HG03097 (cell line): ENCODE measurements around the gene CHMP2A.

Experiments
- ATAC-seq: cut with Tn5 transposase; IDR thresholded peaks from one replicate; pipeline ENCODE4 v1.9.1; 2021; ENCODE audit not compliant: unreplicated experiment, low FRiP score

CHMP2A gene

GRCh38 chr19:58570770-58571574 lies 16.1 kb upstream of the CHMP2A start:
- ATAC-seq = no peak

DNA sequence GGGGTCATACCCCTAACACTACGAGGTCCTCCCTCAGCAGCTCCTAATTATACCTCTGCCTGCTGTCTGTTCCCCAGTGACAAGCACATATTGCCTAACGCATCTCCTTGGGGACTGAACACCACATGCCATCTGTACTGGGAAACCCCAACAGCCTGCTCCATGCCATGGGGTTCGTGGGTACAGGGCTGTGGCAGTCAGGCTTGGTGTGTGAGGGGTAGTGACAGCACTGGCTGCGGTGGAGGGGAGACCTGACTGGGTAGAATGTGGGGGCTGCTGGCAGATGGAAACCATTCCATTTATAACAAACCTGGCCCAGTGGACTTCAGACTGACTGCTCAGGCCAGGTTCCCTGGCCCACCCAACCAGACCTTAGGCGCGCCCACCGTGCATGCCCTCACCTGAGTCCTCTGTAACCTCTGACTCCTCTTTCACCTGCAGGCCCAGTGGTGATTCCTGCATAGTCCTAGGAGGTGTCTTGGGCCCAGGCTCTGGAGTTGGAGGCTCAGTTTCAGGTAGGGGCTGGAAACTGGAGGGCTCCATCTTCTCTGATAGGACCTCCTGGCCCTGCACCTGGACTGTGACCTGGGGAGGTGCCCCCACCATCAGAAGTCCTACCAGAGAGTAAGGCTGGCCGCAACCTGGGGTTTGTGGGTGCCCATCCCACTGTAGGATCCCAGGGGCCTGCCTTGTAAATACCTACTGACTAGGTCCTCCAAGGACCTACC lies 15.2 kb upstream of the CHMP2A start:
- ATAC-seq = no peak

- ATAC-seq = no peak
Observed at GRCh38 chr19:58569191-58569942, 14.5 kb upstream of the CHMP2A start.

- no peak for ATAC-seq
Observed at GRCh38 chr19:58568453-58569130, 13.7 kb upstream of the CHMP2A start.

DNA sequence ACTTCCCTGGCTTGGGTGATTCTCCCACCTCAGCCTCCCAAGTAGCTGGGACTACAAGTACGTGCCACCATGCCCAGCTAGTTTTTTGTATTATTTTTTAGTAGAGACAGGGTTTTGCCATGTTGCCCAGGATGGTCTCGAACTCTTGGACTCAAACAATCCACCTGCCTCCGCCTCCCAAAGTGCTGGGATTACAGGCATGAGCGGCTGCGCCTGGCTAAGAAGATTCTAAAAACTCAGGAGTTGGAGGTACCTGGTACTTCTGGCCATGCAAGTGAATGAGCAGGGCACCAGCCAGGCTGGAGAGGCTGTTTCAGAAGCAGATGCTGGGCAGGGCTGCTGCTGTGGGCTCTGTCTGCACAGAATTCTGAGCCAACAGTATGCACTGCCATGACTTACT lies 12.1 kb upstream of the CHMP2A start:
- ATAC-seq = no peak

DNA sequence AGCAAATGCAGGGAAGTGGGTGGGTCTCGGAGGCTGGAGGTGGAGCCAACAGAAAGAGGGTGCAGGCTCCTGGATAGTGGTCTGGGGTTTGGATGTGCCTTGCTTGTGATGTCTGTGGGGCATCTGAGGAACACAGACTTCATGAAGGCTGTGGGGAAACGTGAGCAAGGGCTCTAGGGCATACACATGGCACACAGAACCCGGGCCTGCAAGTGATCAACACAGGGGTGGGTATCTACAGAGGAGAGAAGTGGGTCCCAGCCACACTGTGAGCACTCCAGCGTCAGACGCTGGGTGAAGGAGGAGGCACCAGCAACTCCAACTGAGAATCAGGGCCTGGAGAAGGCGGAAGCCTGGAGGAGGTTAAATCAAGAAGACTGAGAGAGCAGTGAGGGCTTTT lies 8.9 kb upstream of the CHMP2A start:
- ATAC-seq = no peak

- ATAC-seq = no peak
Observed at GRCh38 chr19:58563034-58563573, 8.2 kb upstream of the CHMP2A start.

- no peak for ATAC-seq
Observed at GRCh38 chr19:58562122-58563033, 7.5 kb upstream of the CHMP2A start.

- no peak for ATAC-seq
Observed at GRCh38 chr19:58561373-58562121, 6.6 kb upstream of the CHMP2A start.

GRCh38 chr19:58560921-58561320 lies 6.0 kb upstream of the CHMP2A start:
- ATAC-seq = no peak

DNA sequence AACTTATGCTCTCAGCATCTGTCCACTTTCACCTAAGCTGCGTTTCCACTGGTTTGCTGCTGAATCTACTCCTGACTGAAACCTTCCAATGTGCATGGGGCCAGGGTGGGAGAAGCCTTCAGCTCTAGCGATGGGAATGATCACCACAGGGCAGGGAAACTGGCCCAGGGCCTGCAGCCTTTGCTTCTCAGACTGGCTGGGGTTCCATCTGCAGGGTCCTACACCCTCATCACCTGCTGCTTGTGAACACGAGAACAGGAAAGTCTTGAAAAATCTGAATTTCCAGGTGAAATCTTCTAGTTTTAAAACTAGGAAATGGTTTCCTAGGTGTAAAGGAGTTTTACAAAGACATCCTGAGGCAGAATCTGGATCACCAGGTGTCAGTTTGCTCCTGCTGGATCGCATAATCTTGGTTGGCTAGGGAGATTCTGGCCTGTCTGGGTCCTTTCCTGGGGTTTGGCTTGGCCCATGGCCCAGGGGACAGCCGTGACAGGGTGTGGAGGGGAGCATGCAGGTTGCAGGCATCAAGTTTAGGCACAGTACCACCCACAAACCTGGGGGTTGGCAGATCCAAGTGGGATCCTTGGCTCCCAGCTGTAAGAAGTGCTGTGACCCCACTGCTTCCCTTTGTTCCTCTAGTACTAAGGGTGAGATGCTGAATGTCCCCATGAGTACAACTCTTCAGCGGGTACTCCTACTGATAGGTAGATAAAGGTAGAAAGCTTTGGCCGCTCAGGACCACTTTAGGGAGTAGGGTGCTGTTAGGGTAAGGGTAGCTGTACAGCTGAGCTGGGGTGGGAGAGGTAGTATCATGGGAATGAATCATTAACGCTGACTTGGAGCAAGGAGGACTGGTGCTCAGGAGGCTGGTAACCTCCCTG lies 5.3 kb upstream of the CHMP2A start:
- no peak for ATAC-seq

DNA sequence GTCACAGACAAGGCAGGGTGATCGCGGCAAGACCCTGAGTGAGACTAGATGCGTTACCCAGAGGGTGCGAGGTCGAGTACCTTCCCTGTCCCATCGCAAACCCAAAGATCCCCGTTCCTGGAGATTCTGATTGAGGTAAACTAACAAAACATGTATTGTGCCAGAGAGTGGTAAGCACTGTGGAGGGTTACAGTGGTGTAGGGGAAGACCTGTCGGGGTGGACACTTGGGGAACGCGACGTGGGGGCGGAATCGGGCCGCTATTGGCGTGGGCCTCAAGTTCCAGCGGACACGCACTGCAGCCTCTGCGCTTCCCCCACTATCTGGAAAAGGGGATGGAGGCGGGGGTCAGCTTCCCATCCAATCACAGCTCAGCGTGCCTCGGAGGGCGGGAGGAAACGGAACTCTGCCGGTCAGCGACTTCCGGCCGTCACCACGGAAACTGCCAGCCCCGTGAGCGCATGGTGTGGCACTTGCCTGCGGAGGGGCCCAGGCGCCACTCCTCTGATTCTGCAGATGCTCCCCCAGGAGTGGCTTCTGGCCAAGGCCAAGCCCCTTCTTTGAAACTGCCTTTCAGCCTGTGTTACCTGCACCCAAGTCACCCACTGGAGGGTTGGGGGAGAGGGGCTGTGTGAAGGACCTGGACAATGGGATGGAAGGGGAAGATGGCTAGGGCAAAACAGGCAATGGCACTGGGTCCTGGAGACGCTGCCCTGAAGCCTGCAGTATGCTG lies 4.5 kb upstream of the CHMP2A start:
- peak; percentile 12 for ATAC-seq

DNA sequence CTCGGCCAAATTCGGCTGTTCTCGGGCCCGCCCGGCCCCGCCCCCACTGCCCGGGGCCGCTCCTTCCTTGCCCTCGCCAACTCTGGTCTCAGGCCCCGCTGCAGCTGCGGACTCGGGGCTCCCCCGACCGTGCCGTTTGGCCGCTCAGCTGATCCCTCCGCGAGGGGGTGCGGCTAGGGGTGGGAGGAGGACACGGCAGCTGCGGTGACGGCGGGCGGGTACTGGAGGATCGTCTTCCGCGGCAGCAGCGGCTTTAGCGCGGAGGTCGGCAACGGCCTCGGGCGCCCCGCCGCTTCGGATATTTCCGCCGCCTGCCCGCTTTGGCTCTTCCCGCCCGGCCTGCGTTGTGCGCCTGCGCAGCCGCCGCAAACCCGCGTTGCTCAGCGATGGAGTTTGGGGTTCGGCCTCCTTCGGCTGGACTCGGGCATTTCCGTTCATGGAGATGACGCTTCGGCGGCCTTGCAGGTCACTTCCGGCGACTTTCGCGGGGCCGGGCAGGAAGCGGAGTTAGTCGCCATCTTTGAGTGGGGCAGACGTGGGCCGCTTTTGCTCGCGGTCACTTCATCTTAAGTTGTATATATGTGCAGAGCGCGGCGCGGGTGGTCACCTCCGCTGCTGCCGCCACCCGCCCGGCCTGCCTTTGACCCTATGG lies 3.8 kb upstream of the CHMP2A start:
- peak; percentile 47 for ATAC-seq

DNA sequence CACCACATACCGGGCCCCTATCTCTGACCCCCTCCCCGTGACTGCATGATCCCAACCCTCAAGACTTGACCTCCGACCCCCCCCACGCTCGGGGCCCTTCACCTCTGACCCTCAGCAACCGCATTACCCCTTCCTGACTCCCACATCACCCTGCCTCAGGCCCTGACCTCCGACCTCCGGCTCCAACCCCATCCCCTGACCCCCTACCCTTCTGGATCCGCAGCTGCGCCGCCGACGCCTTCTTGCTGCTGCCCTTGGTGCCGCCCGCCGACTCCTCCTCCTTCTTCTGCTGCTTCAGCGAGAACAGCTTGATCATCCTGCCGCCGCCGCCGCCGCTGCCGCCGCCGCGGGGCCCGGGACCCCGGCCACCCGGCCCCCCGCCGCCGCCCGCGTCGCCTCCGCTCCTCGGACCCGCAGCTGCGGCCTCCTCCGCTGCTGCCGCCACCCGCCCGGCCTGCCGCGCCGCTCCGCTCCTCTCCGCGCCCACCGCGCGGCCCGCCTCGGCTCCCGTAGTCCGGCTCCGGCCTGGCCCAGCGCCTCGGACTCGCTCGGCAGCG lies 3.2 kb upstream of the CHMP2A start, which contains the start of gene UBE2M:
Gene UBE2M, minus strand, starts transcription at position 546 of the 557 bp plus-strand sequence. Its CDS starts 230 bp downstream, at position 316.
- ATAC-seq = no peak

DNA sequence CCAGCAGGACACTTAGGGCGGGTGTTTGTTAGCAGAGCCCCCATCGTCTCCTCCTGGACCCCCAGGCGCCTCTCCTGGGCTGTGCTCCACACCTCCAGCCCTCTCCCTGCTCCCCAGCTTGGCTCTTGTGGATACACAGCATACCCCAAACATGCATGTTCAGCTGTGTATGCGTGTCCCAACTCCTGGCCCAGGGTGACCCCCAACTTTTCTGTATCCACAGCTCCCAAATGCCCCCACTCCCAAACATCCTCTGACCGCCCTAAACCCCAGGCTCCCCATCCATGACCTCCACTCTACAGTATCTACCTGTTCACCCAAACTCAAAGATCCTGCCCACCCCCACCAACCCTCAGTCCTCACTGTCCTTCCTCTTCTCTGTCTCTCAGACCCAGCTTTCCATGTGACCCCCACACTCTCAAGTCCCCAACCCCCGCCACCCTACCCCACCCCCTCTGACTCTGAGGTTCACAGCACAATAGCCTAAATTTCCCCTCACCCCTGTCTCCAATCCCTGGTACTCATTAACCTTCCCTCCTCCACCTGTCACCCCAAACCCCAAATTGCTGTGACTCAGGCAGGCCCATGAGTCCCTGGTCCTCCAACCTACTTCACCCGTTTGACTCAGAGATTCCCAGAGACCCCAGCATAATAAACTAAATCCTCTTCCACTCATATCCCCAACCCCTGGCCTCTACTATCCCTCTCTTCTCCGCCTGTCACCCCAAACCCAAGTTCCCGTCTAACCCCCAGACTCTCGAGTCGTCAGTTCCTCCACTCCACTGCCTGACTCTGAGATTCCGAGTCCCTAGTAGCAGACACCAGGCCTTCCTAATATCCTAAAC lies 2.5 kb upstream of the CHMP2A start:
- ATAC-seq = no peak
